LNCAP (cell line): Measurements from ENCODE around the gene ARHGEF28.

Source experiments
- TF ChIP-seq, protein P1 (sequence below): fragments of 450-650 bp; IDR thresholded peaks from 2 replicates; pipeline ENCODE4 v1.5.1; 2017; ENCODE audit warnings: mild to moderate bottlenecking

Gene ARHGEF28

DNA sequence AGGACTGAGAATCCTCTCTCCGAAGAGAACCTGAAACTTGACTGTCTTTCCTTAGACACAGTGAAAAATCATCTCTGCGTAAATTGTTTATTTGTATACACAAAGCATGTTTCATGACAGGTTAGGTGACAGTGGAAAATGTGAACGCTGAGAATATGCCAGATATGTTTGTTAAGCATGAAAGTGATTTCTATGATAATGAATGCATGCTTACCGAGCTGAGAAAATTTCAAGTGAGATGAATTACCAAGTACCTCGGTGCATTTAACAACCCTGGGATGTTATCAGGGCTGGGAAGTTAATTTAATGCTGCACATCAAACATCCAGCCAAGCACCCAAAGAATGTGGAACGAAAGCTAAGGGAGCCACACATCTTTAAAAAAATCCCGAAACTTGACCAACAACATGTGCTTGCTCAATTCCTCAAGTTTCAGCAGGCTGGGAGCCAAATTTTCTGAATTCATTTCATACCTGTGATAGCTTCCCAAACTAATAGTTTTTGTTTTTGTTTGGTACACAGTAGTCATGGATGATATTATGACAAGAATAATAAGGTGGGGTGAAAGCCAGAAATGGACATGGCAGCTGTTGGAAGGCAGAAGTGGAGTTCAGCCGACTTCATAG is 336.9 kb downstream of the ARHGEF28 start:
- TF ChIP-seq, protein P1, sequence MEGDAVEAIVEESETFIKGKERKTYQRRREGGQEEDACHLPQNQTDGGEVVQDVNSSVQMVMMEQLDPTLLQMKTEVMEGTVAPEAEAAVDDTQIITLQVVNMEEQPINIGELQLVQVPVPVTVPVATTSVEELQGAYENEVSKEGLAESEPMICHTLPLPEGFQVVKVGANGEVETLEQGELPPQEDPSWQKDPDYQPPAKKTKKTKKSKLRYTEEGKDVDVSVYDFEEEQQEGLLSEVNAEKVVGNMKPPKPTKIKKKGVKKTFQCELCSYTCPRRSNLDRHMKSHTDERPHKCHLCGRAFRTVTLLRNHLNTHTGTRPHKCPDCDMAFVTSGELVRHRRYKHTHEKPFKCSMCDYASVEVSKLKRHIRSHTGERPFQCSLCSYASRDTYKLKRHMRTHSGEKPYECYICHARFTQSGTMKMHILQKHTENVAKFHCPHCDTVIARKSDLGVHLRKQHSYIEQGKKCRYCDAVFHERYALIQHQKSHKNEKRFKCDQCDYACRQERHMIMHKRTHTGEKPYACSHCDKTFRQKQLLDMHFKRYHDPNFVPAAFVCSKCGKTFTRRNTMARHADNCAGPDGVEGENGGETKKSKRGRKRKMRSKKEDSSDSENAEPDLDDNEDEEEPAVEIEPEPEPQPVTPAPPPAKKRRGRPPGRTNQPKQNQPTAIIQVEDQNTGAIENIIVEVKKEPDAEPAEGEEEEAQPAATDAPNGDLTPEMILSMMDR: no peak

DNA sequence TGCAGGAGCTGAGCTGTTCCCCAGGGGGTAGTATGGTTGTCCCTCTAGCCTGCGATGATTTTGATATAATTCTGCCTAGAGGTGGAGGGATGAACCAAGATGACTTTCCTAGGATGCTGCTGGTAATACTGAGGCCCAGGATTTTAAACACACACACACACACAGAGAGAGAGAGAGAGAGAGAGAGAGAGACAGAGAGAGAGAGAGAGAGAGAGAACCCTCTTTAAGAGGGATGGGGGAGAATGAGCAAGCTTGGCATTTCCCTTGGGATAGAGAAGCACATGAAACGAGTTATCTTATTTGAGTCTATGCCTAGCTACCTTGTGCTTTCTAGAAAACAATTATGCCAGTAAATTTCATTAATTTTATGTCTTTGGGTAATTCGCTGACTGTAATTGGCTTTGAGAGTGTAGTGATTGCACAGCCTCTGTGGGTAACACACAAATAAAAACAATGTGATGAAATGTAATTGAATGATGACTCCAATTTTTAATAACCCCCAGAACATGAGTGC is 338.4 kb downstream of the ARHGEF28 start:
- TF ChIP-seq, protein P1: no peak

DNA sequence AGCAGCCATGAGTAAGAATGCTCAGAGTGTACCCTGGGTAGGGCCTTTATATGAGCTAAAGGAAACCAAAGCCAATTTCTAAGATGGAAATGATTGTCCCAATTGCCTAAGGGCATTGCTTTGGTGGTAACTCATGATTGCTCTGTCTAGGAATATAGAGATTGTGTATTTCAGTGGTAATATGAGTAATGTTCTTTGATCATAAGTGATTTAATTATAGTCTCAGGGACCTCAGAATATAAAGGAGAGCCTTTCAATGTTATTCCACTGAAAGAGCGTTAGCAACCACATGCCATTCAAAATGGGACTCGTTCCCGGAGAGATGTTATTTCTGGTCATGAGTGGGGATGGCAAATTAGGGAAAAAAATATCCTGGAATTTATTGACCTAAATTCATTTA is 340.5 kb downstream of the ARHGEF28 start:
- TF ChIP-seq, protein P1: no peak

DNA sequence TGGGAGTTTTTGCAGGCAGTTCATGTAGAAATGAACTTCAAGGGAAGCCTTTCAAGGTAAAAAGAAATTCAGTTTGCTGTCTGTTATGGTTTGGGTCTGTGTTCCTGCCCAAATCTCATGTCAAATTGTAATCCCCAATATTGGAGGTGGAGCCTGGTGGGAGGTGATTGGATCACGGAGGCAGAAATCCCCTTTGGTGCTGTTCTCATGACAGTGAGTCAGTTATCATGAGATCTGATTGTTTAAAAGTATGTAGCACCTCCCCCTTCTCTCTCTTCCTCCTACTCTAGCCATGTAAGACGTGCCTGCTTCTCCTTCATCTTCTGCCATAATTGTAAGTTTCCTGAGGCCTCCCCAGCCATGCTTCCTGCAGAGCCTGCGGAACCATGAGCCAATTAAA is 341.4 kb downstream of the ARHGEF28 start:
- TF ChIP-seq, protein P1: no peak

DNA sequence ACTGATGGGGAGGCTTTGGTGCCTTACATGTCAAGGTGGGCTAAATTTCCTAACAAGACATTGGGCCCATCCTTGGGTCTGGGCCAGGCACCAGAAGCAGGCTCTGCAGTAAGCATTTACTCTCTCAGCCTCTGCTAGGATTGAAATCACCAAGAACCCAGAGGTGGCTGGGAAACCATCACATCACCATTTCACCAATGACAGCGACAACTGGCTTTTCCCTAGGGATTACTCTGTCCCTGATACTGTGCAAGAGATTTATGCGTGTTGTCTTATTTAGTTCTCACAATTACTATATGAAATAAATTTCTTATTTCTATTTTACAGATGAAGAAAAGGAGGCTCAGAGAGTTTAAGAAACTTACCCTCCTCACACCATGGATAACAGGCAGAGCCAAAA is 342.2 kb downstream of the ARHGEF28 start:
- TF ChIP-seq, protein P1: no peak

DNA sequence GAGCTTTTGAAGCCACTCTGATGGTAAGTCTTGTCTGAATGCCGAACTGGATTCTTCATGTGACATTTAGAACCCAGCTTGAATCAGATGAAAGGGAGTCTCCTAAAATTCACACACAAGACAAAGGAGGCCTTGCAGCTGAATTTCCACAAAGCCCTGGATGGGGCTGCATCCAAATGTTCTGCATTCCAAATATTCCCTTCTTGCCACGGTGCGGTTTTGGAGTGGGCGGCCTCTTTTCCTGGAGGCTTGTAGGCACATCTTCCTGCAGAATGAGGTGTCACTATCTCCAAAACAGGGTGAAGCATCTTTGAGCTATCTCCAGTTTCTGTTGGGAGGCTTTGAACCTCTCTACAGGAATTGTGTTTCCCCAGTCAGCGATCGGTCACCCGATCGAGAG is 342.7 kb downstream of the ARHGEF28 start:
- TF ChIP-seq, protein P1: no peak

DNA sequence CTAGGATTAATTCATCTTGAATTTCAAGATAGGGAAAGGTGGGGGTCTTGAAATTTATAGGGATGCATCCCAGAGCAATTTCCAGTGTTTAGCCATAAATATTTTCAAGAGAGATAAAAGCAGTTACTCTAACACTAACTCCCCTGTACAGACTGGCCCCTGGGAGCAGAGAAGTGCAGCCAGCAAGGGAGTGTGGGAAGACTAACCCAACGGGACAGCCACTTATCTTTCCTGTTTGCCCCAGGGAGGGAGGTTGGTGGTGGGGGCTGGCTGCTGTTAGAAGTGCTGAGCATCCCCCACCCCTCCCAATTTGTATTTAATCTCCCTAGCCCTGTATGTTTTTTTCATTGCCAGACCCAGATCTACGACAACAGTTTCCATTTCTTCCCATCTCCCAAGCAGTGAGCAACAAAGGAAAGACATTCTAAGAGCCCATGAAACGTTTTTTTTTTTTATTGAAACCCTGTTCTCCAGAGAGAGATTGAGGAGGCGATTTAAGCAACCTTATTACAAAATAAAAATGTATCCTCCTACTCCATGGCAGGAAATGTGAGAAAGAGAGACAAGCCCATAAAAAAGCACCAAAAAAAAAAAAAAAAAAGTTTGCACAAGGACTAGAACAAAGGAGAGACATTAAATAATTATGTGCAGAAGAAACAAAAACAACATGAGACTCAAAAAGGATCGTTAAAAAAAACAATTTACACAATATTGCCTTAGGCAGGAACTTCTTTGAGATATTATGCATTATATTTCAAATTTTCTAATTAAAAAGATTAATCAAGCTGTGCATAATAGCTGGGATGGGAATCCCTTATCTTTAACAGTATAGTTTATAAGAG is 343.4 kb downstream of the ARHGEF28 start:
- TF ChIP-seq, protein P1: no peak
